Mammary epithelial cell (primary cell): ENCODE data around the gene MAP3K6.

ENCODE experiments used
- CTCF ChIP-seq, 2 donors: IDR thresholded peaks in 1 of 2; conservative IDR thresholded peaks in 1 of 2; 2 replicates each; pipeline ENCODE4 v1.5.1; 2011 to 2012; ENCODE audit warnings: inconsistent platforms in 2 of 2, low read length in 2 of 2, mild to moderate bottlenecking in 2 of 2, control low read depth in 1 of 2, low read depth in 1 of 2; ENCODE audit not compliant: insufficient read depth in 1 of 2; ENCODE audit errors: extremely low read depth in 1 of 2
- EZH2 ChIP-seq: IDR thresholded peaks from 2 replicates; pipeline ENCODE4 v1.6.1; 2012; ENCODE audit warnings: low read length, inconsistent platforms, borderline replicate concordance

DNA sequence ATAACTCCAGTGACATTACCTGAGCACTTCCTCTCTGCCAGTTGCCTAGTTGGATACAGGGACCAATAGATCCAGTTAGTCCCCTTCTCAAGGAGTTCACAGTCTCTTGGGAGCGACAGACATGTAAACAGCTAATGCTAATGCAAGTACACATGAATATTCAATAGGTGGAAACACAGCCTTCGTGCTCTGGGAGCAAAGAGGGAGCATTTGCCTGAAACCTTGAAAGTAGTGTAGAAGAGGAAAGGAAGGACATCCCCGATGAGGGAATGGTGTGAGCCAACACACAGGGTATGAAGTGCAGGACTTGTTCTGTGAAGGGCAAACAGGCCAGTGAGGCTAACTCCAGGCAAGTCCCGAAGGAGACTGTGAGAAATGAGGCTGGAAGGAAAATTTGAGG, 48.6 kb downstream of the MAP3K6 start:
- TF ChIP-seq CTCF (conservative IDR thresholded peaks at IDR 0.05 in 1 of 2, IDR thresholded peaks at IDR 0.05 in 1 of 2; ENCODE audit: extremely low read depth in 1 of 2, insufficient read depth in 1 of 2, low read depth in 1 of 2, low read length in 2 of 2): no peak
- no peak for TF ChIP-seq EZH2
